LHCN-M2 (cell line): ENCODE measurements around the gene FAM169A. TPM values are rescaled to one million over a fixed set of nuclear protein-coding genes. Genes with fewer than 3 reads are reported as not detected.
"Not testable (repeated sequence)": the region's sequence is repeated elsewhere in the genome, so short reads cannot be mapped to it uniquely, and the experiment has no call there.

Experiments used
- DNase-seq: peaks from one replicate; pipeline ENCODE4 v3.0.0-alpha.2; 2012; ENCODE audit warnings: low read depth
- total RNA-seq: library from RNA; depleted of rRNA; stranded (reverse); fragments of >200 nt; gene quantifications from 2 replicates; pipeline ENCODE4 v1.2.3, GENCODE V29; 2014

The FAM169A gene
- total RNA-seq, 1 experiment from 2014 or later: 2.4 TPM

DNA sequence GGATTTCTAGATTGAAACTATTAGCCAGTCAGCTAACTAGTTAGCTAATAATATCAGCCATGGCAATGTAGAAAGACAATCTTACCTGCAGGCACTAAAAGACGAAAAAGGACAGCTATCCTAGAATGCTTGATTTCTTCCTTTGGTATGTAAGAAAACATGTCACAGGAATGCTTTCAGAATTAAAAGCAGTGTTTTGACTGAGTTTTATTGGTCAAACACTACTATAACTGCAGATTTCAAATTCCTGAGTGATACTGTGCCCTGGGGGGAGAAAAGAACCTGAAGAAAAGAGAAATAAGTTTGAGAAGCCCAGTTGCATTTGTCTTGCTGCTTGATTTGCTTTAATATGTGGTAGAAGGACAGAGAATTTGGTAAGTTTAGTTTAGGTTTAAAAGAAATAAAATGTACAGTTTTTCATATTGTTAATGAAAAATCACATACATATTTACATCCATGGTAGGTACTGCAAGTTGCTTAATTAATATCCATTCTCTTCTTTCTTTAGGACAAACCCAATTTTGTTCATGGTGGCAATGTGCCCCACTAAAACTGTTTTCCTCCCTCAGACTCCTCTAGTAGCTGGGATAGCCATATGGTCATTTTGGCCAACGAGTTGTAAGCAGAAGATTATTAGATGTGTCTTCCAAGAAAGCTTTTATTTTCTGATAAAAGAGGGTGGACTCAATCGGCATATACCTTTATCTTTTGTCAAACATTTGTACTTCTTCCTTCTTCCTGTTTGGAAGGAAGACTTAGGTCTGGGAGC is 4.3 kb upstream of the FAM169A start:
- no peak for DNase-seq

DNA sequence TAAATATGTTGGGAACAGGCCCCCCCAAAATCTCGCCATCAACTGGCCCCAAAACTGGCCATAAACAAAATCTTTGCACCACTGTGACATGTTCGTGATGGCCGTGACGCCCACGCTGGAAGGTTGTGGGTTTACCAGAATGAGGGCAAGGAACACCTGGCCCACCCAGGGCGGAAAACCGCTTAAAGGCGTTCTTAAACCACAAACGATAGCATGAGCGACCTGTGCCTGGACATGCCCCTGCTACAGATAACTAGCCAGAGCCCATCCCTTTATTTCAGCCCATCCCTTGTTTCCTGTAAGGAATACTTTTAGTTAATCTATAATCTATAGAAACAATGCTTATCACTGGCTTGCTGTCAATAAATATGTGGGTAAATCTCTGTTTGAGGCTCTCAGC is 3.2 kb upstream of the FAM169A start:
- not testable (repeated sequence) for DNase-seq

DNA sequence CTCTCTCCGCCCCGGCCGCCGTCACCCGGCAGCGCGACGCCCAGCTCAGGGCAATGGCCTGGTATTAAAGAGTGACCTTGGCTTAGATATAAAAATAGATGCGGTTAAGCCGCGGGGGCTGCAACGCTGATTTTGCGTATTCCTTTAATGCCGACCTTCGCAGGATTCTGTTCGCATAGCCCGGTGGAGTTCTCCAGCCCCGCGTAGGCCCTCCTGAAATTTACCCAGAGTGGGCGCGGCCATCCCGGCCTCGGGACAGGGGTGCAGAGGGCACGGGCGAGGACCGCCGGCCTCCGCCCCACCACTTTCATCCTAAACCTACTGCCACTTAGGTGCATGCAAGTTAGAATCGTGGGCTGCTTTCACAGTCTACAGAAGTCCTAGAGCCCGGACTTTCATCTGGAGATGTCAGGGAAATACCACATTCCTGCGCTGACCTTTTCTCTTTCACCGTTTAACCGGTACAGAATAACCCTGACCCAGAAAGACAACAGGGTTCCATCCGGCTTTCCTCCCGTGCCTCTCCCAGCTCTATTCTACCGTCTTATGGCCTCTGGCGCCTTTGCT is 492 bp upstream of the FAM169A start:
- DNase-seq: no peak

DNA sequence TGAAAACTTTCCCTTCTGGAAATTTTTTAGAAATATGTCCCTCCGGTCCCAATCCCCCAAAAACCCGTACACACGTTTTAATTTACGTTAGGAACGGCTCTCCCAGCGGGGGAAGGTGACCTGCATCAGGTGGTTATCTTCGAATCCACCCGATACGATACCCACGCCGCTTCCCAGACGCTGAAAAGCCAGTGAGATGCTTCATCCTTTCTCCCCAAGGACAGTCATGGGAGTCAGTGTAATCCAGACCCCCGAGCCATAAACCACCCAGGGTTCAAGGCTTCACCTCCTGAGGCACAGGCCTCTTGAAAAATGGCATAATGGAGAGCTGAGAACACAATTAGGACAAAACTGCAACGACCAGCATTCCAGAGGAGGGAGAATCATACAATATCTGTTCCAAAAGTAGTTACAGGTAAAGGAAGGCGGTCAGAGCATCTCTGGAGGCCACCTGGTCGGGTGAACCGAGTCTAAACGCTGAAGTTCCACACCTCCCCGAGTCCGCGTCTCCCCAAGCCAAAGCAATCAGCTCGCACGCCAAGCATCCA is 857 bp downstream of the FAM169A start:
- DNase-seq: no peak

GRCh38 chr5:74864823-74865222 is 1.4 kb downstream of the FAM169A start:
- DNase-seq: no peak

DNA sequence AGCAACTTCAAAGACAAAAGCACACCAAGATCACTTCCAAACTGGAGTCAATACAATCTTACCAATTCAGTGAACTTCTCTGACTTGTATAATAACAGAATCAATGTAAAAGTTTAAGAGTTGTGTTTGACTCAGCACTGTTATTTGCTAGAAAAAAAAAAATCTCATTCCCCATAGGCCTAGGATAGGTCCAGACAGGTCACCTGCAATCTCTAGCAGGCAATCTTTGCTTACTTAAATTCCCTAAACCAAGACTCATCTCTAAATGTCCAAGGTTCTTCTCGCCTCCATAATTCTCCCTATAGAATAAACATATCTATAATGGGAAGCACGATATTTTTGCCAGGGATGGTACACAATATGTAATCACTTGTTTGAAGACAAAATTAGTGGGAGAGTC is 2.5 kb downstream of the FAM169A start:
- no peak for DNase-seq

DNA sequence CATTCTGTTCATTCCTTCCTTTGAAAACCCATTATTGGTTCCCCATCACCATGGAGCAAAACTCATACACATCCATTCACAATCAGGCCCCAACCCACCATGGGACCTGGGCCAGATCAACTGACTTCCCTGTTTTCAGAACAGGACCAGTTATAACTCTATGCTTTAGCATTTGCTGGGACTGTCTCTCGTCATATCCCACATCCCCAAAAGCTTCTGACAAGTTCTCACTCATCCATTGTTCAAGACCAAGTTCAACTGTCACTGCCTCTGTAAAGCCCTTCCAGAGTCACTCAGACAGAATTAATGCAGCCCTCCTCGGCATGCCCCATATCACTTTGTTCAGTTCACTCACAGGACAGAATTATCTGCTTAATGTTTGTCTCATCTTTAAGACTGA is 4.0 kb downstream of the FAM169A start:
- DNase-seq: no peak

DNA sequence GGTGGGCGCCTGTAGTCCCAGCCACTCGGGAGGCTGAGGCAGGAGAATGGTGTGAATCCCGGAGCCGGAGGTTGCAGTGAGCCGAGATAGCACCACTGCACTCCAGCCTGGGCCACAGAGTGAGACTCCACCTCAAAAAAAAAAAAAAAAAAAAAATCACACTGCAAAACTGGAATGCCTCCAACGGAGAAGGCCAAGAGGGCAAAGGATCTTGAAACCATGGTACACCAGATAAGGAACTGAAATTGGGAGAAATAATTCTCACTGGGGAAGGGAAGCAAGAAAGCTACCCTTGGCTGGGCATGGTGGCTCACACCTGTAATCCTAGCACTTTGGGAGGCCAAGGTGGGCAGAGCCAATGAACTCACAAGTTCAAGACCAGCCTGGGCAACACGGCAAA is 9.2 kb downstream of the FAM169A start:
- DNase-seq: not testable (repeated sequence)

DNA sequence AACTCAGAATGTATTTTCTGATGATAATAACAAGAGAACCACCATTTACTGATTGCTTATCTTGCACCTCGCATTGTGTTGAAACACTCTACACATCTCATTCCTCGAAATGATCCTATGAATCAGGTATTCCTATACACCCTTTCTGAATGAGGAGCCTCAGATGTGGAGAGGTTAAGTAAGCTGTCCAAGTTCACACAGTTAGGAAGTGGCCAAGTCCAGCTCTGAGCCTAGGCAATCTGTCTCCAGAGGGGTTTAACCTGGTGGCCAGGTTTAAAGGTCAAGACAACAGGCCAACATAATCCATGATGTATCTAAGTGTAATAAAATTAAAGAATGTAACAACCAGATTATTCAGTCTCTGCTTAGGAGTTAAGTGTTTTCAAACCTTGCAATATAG is 12.9 kb downstream of the FAM169A start:
- no peak for DNase-seq

DNA sequence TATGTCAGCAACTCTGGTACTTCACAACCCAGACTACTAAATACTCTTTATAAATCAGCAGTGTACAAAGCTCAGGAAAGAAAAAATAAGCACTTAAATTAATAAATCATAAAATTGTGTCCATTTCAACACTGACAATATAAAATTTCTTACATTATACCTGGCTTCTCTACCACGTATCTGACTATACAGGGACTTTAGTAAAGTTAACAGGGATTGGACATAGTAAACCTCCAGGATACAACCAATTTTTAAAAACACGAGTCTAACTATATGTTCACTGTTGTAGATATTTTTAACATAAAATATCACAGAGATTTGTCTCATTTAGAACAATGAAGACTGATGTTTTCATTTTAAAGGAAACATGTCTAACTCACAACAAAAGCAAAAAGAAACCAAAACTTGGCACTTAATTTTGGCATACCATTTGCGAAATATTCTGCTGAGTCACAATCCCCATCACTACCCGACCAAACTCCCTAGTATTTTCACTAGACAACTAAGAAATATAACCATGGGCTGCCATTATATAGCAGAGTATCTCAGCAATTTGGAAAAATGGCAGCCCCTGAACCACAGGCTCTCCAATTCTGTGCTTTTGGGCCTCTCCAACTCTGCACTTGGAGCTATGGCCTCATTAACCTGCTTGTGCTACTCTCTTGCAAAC is 14.4 kb downstream of the FAM169A start:
- peak; percentile 59 for DNase-seq

DNA sequence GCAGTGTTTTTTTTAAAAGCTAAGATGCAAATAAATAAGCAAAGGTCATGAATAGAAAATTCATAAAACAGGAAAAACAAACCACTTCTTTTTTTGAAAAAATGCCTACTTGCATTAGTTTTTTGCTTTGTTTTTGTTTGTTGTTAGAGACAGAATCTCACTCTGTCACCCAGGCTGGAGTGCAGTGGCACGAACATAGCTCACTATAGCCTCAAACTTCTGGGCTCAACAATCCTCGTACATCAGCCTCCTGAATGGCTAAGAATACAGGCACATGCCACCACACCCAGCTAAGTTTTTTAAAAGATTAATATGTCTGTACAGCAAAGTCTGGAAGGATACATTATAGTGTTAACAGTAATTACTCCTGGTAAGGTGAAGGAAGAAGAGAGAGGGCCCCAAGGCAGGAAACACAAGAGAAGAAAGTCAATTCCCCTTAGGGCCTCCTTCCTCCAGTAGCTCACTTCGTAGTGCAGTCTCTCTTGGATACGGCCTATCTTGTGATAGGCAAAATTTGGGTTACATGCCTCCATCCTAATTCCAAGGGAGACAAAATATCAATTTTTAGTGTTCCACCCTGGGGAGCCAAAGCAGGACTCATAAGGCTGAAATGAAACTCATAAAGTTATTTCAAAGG is 15.3 kb downstream of the FAM169A start:
- no peak for DNase-seq

GRCh38 chr5:74850030-74850429 is 16.2 kb downstream of the FAM169A start:
- no peak for DNase-seq

- no peak for DNase-seq
Measured at GRCh38 chr5:74848553-74849025, 17.6 kb downstream of the FAM169A start.

GRCh38 chr5:74839229-74839628 is 27.0 kb downstream of the FAM169A start:
- DNase-seq: no peak

GRCh38 chr5:74838262-74838661 is 27.9 kb downstream of the FAM169A start:
- no peak for DNase-seq

- no peak for DNase-seq
Measured at GRCh38 chr5:74837115-74837514, 29.1 kb downstream of the FAM169A start.

DNA sequence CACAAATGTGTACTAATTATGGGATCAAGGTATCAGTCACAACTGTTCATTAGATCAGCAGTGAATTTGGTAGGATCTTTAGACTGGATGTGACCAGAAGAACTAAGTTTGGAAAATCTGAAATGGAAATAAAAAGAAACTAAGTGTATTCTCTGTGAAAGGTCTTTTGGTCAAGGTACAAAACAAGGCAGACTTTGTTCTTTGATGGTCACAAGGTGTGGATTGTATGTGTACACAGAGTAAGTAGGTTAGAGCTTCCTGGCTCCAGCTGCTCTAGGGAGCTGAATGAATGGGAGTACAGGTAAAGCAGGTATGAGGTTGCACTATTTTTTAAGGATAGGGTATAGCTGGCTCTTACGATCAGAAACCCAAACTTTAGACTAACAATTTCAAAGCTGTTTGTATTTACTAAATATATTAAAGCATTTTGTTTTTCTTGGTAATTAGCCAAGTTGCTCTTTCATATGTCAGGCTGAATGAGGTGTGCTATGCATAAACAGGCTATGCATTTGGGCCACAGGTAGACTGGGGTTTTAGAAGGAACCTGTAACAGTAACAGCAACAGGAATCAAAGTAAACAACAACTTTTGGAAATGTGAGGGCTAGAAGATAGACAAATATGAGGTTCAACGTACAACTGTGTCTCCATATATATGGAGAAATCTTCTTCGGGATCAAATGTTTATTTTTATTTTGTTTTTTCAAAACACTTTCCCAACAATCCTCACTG is 32.5 kb downstream of the FAM169A start:
- DNase-seq: no peak

GRCh38 chr5:74829413-74829812 is 36.8 kb downstream of the FAM169A start:
- no peak for DNase-seq

GRCh38 chr5:74822288-74822687 is 43.9 kb downstream of the FAM169A start:
- DNase-seq: no peak

- no peak for DNase-seq
Measured at GRCh38 chr5:74816875-74817274, 49.3 kb downstream of the FAM169A start.

DNA sequence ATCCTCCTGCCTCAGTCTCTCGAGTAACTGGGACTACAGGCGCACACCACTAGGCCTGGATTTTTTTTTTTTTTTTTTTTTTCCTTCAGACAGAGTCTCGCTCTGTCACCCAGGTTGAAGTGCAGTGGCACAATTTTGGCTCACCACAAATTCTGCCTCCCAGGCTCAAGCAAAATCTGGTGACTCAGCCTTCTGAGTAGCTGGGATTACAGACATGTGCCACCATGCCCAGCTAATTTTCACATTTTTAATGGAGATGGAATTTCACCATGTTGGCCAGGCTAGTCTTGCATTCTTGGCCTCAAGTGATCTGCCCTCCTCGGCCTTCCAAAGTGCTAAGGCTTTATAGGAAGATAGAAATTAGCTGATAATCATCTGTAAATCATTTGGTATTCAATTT is 55.3 kb downstream of the FAM169A start:
- peak; percentile 62 for DNase-seq
